HEK293 (cell line): ENCODE measurements around the gene ZNF513.

Source experiments
- EGR2 ChIP-seq: fragments of 450-650 bp; formaldehyde crosslinking; IDR thresholded peaks from 2 replicates; pipeline ENCODE4 v1.5.1; 2016; ENCODE audit warnings: low read depth, missing biosample characterization, missing genetic modification characterization
- HOXC10 ChIP-seq: sonication (generic); formaldehyde crosslinking; IDR thresholded peaks from 2 replicates; pipeline ENCODE4 v1.8.1; 2023; ENCODE audit warnings: mild to moderate bottlenecking, missing genetic modification reagents
- INSM2 ChIP-seq: fragments of 450-650 bp; formaldehyde crosslinking; IDR thresholded peaks from 2 replicates; pipeline ENCODE4 v1.5.1; 2016; ENCODE audit warnings: missing biosample characterization, missing genetic modification characterization
- KLF7 ChIP-seq: fragments of 450-650 bp; formaldehyde crosslinking; IDR thresholded peaks from 2 replicates; pipeline ENCODE4 v1.5.1; 2016; ENCODE audit warnings: missing biosample characterization, missing genetic modification characterization, borderline replicate concordance
- MYNN ChIP-seq: fragments of 450-650 bp; formaldehyde crosslinking; IDR thresholded peaks from 2 replicates; pipeline ENCODE4 v1.5.1; 2016; ENCODE audit warnings: missing biosample characterization, missing genetic modification characterization, borderline replicate concordance
- RBAK ChIP-seq: fragments of 450-650 bp; formaldehyde crosslinking; IDR thresholded peaks from 2 replicates; pipeline ENCODE4 v1.5.1; 2016; ENCODE audit warnings: missing biosample characterization, missing genetic modification characterization
- WT1 ChIP-seq: fragments of 450-650 bp; formaldehyde crosslinking; IDR thresholded peaks from 2 replicates; pipeline ENCODE4 v1.5.1; 2016; ENCODE audit warnings: missing biosample characterization, missing genetic modification characterization
- ZBTB49 ChIP-seq: fragments of 450-650 bp; formaldehyde crosslinking; IDR thresholded peaks from 2 replicates; pipeline ENCODE4 v1.5.1; 2016; ENCODE audit warnings: missing biosample characterization, missing genetic modification characterization, low read depth
- ZNF184 ChIP-seq: fragments of 450-650 bp; IDR thresholded peaks from 2 replicates; pipeline ENCODE4 v1.5.1; 2018; ENCODE audit warnings: missing biosample characterization, mild to moderate bottlenecking, missing genetic modification characterization
- ZNF248 ChIP-seq: fragments of 450-650 bp; formaldehyde crosslinking; IDR thresholded peaks from 2 replicates; pipeline ENCODE4 v1.5.1; 2017; ENCODE audit warnings: missing biosample characterization, missing genetic modification characterization
- ZNF311 ChIP-seq: fragments of 450-650 bp; formaldehyde crosslinking; IDR thresholded peaks from 2 replicates; pipeline ENCODE4 v1.5.1; 2017; ENCODE audit warnings: missing biosample characterization, missing genetic modification characterization, borderline replicate concordance
- ZNF335 ChIP-seq: fragments of 450-650 bp; formaldehyde crosslinking; conservative IDR thresholded peaks from 2 replicates; pipeline ENCODE4 v1.5.1; 2016; ENCODE audit warnings: missing biosample characterization, missing genetic modification characterization
- ZNF391 ChIP-seq: fragments of 450-650 bp; formaldehyde crosslinking; IDR thresholded peaks from 2 replicates; pipeline ENCODE4 v1.5.1; 2016; ENCODE audit warnings: low read depth, missing biosample characterization, missing genetic modification characterization, borderline replicate concordance
- ZNF398 ChIP-seq: fragments of 450-650 bp; formaldehyde crosslinking; IDR thresholded peaks from 2 replicates; pipeline ENCODE4 v1.5.1; 2017; ENCODE audit warnings: missing biosample characterization, missing genetic modification characterization
- ZNF548 ChIP-seq: fragments of 450-650 bp; formaldehyde crosslinking; IDR thresholded peaks from 2 replicates; pipeline ENCODE4 v1.5.1; 2016; ENCODE audit warnings: missing biosample characterization, missing genetic modification characterization
- ZNF571 ChIP-seq: fragments of 450-650 bp; formaldehyde crosslinking; IDR thresholded peaks from 2 replicates; pipeline ENCODE4 v1.5.0; 2017; ENCODE audit warnings: missing biosample characterization, missing genetic modification characterization
- ZNF585B ChIP-seq: fragments of 450-650 bp; formaldehyde crosslinking; IDR thresholded peaks from 2 replicates; pipeline ENCODE4 v1.5.1; 2016; ENCODE audit warnings: missing biosample characterization, missing genetic modification characterization
- ZNF596 ChIP-seq: fragments of 450-650 bp; IDR thresholded peaks from 2 replicates; pipeline ENCODE4 v1.5.0; 2018; ENCODE audit warnings: missing biosample characterization, mild to moderate bottlenecking, missing genetic modification characterization, moderate library complexity
- ZNF692 ChIP-seq: fragments of 450-650 bp; formaldehyde crosslinking; IDR thresholded peaks from 2 replicates; pipeline ENCODE4 v1.5.1; 2016; ENCODE audit warnings: missing biosample characterization, missing genetic modification characterization
- ZNF768 ChIP-seq: fragments of 450-650 bp; formaldehyde crosslinking; IDR thresholded peaks from 2 replicates; pipeline ENCODE4 v1.5.1; 2018; ENCODE audit warnings: missing biosample characterization, mild to moderate bottlenecking, missing genetic modification characterization
- TF ChIP-seq, protein P1 (sequence below): fragments of 450-650 bp; formaldehyde crosslinking; IDR thresholded peaks from 2 replicates; pipeline ENCODE4 v1.5.1; 2016; ENCODE audit warnings: missing biosample characterization, missing genetic modification characterization
- TF ChIP-seq, protein P2 (sequence below): fragments of 450-650 bp; formaldehyde crosslinking; IDR thresholded peaks from 2 replicates; pipeline ENCODE4 v1.5.1; 2016; ENCODE audit warnings: missing biosample characterization, missing genetic modification characterization
- TF ChIP-seq, protein P3 (sequence below): fragments of 450-650 bp; formaldehyde crosslinking; IDR thresholded peaks from 2 replicates; pipeline ENCODE4 v1.5.1; 2016; ENCODE audit warnings: missing biosample characterization, missing genetic modification characterization
- TF ChIP-seq, protein P4 (sequence below): fragments of 450-650 bp; formaldehyde crosslinking; IDR thresholded peaks from 2 replicates; pipeline ENCODE4 v1.5.1; 2016; ENCODE audit warnings: missing biosample characterization, missing genetic modification characterization

The ZNF513 gene

DNA sequence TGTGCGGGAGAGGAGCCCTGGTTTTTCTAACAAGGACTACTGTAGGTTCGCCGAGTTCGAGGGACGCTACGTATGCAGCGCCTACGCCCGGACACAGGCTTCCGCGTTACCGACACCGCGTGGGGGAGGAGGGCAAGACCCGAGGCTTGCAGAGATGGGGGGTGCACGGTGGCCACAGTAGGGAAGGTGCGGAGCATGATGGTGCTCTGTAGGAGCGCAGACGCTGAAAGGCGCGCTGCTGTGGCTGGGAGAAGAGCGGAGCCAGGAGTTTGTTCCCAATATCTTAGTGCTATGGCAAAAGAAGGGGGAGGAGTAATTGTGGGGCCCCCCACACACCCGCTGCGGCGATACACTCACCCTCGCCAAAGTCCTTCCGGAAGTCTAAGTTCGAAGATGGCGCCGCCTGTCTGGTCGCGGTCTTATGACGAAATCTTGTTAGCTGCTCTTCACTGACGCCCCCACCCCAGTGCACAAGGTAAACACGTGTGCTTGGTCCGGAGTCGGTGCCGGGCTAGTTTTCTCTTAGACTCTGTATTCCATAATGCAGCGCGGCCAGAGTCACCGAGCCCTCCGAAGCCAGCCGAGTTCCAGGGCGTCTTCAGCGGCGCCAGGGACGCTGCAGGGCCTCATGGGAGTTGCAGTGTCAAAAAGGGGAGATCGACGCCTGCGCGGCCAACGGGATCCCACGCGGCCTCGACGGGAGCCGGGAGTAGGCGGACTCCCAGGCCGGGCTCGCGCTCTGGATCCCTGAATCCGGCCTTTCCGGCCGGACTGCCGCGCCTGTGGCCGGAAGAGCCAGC, 24.0 kb downstream of the ZNF513 start, which contains the start of gene GTF3C2 (continued):
- TF ChIP-seq ZNF311 (tag by site-specific recombination), result no peak
- no peak for TF ChIP-seq ZBTB49 (tag by site-specific recombination)
- TF ChIP-seq, protein P1, sequence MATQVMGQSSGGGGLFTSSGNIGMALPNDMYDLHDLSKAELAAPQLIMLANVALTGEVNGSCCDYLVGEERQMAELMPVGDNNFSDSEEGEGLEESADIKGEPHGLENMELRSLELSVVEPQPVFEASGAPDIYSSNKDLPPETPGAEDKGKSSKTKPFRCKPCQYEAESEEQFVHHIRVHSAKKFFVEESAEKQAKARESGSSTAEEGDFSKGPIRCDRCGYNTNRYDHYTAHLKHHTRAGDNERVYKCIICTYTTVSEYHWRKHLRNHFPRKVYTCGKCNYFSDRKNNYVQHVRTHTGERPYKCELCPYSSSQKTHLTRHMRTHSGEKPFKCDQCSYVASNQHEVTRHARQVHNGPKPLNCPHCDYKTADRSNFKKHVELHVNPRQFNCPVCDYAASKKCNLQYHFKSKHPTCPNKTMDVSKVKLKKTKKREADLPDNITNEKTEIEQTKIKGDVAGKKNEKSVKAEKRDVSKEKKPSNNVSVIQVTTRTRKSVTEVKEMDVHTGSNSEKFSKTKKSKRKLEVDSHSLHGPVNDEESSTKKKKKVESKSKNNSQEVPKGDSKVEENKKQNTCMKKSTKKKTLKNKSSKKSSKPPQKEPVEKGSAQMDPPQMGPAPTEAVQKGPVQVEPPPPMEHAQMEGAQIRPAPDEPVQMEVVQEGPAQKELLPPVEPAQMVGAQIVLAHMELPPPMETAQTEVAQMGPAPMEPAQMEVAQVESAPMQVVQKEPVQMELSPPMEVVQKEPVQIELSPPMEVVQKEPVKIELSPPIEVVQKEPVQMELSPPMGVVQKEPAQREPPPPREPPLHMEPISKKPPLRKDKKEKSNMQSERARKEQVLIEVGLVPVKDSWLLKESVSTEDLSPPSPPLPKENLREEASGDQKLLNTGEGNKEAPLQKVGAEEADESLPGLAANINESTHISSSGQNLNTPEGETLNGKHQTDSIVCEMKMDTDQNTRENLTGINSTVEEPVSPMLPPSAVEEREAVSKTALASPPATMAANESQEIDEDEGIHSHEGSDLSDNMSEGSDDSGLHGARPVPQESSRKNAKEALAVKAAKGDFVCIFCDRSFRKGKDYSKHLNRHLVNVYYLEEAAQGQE (tag by site-specific recombination), result 0 out of 2 replicates have a peak, but pooled peaks have one; percentile 21
- no peak for TF ChIP-seq HOXC10 (CRISPR knock-in tag)
- TF ChIP-seq WT1, result no peak
- TF ChIP-seq ZNF768, result no peak
- TF ChIP-seq ZNF335 (tag by site-specific recombination), result peak; percentile 84
- TF ChIP-seq EGR2 (tag by site-specific recombination), result peak; percentile 67
- no peak for TF ChIP-seq ZNF391 (tag by site-specific recombination)
- TF ChIP-seq, protein P2, sequence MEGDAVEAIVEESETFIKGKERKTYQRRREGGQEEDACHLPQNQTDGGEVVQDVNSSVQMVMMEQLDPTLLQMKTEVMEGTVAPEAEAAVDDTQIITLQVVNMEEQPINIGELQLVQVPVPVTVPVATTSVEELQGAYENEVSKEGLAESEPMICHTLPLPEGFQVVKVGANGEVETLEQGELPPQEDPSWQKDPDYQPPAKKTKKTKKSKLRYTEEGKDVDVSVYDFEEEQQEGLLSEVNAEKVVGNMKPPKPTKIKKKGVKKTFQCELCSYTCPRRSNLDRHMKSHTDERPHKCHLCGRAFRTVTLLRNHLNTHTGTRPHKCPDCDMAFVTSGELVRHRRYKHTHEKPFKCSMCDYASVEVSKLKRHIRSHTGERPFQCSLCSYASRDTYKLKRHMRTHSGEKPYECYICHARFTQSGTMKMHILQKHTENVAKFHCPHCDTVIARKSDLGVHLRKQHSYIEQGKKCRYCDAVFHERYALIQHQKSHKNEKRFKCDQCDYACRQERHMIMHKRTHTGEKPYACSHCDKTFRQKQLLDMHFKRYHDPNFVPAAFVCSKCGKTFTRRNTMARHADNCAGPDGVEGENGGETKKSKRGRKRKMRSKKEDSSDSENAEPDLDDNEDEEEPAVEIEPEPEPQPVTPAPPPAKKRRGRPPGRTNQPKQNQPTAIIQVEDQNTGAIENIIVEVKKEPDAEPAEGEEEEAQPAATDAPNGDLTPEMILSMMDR (tag by site-specific recombination), result peak; percentile 68
- TF ChIP-seq, protein P3, sequence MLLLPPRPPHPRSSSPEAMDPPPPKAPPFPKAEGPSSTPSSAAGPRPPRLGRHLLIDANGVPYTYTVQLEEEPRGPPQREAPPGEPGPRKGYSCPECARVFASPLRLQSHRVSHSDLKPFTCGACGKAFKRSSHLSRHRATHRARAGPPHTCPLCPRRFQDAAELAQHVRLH (tag by site-specific recombination), result no peak; the same call in 1 of the 2 replicates
- TF ChIP-seq ZNF398 (tag by site-specific recombination), result peak; percentile 45
- TF ChIP-seq ZNF184 (tag by site-specific recombination), result no peak
- TF ChIP-seq, protein P4, sequence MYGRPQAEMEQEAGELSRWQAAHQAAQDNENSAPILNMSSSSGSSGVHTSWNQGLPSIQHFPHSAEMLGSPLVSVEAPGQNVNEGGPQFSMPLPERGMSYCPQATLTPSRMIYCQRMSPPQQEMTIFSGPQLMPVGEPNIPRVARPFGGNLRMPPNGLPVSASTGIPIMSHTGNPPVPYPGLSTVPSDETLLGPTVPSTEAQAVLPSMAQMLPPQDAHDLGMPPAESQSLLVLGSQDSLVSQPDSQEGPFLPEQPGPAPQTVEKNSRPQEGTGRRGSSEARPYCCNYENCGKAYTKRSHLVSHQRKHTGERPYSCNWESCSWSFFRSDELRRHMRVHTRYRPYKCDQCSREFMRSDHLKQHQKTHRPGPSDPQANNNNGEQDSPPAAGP (tag by site-specific recombination), result peak; percentile 51; the same call in 1 of the 2 replicates
- 0 out of 2 replicates have a peak, but pooled peaks have one; percentile 22 for TF ChIP-seq KLF7
- no peak for TF ChIP-seq ZNF585B (tag by site-specific recombination)
- TF ChIP-seq ZNF692 (tag by site-specific recombination), result peak; percentile 94
- no peak for TF ChIP-seq ZNF571 (tag by site-specific recombination)
- TF ChIP-seq MYNN (tag by site-specific recombination), result no peak; the same call in 1 of the 2 replicates
- TF ChIP-seq ZNF248 (tag by site-specific recombination), result no peak
- TF ChIP-seq RBAK (tag by site-specific recombination), result no peak
- no peak for TF ChIP-seq INSM2
- TF ChIP-seq ZNF596 (tag by site-specific recombination), result no peak
- no peak for TF ChIP-seq ZNF548 (tag by site-specific recombination)
